GM18868 (cell line): Measurements from ENCODE around the gene HPX.
"Not testable (repeated sequence)": the region's sequence is repeated elsewhere in the genome, so short reads cannot be mapped to it uniquely, and the experiment has no call there.

ENCODE experiments used
- ATAC-seq: cut with Tn5 transposase; IDR thresholded peaks from one replicate; pipeline ENCODE4 v1.9.1; 2021; ENCODE audit warnings: mild to moderate bottlenecking, moderate library complexity; ENCODE audit not compliant: unreplicated experiment

Gene HPX

GRCh38 chr11:6393989-6394670 lies 46.7 kb downstream of the HPX start:
- no peak for ATAC-seq

- not testable (repeated sequence) for ATAC-seq
Observed at GRCh38 chr11:6392251-6392650, 48.5 kb downstream of the HPX start.

- no peak for ATAC-seq
Observed at GRCh38 chr11:6391537-6392134, 49.2 kb downstream of the HPX start.

GRCh38 chr11:6390718-6391469 lies 49.9 kb downstream of the HPX start:
- no peak for ATAC-seq

GRCh38 chr11:6389905-6390717 lies 50.7 kb downstream of the HPX start, which contains the start of gene SMPD1:
SMPD1 (plus strand) TSS chr11:6390474; CDS start chr11:6390599, 125 bp downstream.
- ATAC-seq: peak; percentile 97

- no peak for ATAC-seq
Observed at GRCh38 chr11:6388748-6389147, 52.0 kb downstream of the HPX start.

GRCh38 chr11:6387811-6388599 lies 52.8 kb downstream of the HPX start:
- no peak for ATAC-seq

GRCh38 chr11:6385046-6385777 lies 55.6 kb downstream of the HPX start:
- no peak for ATAC-seq
